ENCODE results near the gene A2M. TPM values are rescaled to one million over a fixed set of nuclear protein-coding genes. Genes with fewer than 3 reads are reported as not detected.

A2M gene
- total and polyA plus RNA-seq, 10 of the 15 experiments (the other 5 are each of a cell fraction or from before 2014, with no cell fraction given) = 0.03 to 3.5 (median 0.20) TPM; not detected in 5

DNA sequence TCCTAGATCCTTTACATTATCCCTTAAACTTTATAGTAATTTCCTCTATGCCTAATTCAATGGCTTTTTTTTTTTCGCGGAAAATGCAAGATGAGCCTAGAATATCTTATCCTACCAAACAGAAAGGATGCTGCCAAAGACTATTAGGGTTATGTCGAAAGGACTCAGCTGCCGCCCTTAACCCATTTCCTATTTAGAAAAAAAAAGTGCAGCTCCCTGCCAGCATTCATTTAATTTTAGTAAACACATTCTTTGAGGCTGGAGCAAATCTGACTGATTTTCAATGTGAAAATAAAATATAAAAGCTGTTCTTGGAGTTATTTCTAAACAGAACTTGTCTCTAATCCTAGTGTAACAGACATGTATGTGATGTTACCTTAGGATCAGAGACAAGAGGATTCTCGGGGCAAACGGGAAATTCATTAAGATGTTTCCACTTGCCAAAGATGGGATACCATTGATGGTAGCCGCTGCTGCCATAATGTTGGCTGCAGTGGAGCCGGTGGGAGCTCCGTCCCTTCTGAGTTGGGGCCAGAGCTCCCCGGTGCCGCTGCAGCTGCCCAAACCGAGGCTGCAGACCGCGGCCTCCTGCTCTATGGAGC is 8.2 kb upstream of the A2M start:
- Histone ChIP-seq H2AFZ (ENCODE audit: control insufficient read depth, low read depth, low read length) (no peak overlapping the region), H3K4me2 (ENCODE audit: control insufficient read depth, insufficient read depth) (no peak overlapping the region), H3K27ac (ENCODE audit: control insufficient read depth, insufficient read depth) (no peak overlapping the region), H3K9ac (ENCODE audit: control insufficient read depth, insufficient read depth, low read length) (no peak overlapping the region), H3K79me2 (ENCODE audit: control insufficient read depth, insufficient read depth, low read length) (no peaks in the 10 kb centered on the region), H3K36me3 (ENCODE audit: control insufficient read depth in 2 of 2, insufficient read depth in 2 of 2, low read length in 1 of 2) (no peaks in the 10 kb centered on the region), H3K4me3 (no peak overlapping the region), H3K27me3 (replicated peaks in 1 of 2; ENCODE audit: control insufficient read depth in 2 of 2, insufficient read depth in 2 of 2, low read length in 1 of 2) (0 out of 4 replicates have a peak, but pooled peaks cover 0 to 2% of the 10 kb centered on the region in 2 experiments), H4K20me1 (ENCODE audit: control insufficient read depth, insufficient read depth) (no peaks in the 10 kb centered on the region), H3K4me1 (ENCODE audit: control insufficient read depth, insufficient read depth, low read length) (no peaks in the 10 kb centered on the region), H3K9me3 (replicated peaks; ENCODE audit: control insufficient read depth, insufficient read depth, low read length) (no peaks in the 10 kb centered on the region)
- BruUV-seq (replicated peaks) = no TSS peak
- ChIA-PET CTCF (no interaction called here), POLR2A (no interaction called here), SMC1A (ENCODE audit: uncharacterized antibody, unreplicated experiment) (no interaction called here), RAD21 (ENCODE audit: unreplicated experiment) (no interaction called here)
- TF ChIP-seq CHD4 (IDR thresholded peaks at IDR 0.05) (no peak), TCF7 (IDR thresholded peaks at IDR 0.05; ENCODE audit: borderline replicate concordance) (no peak), ESRRA (IDR thresholded peaks at IDR 0.05; ENCODE audit: low read length) (no peak), PML (IDR thresholded peaks at IDR 0.05; ENCODE audit: low read length) (no peak), TBL1XR1 (IDR thresholded peaks at IDR 0.05; ENCODE audit: low read depth, low read length) (no peak), YY1 (IDR thresholded peaks at IDR 0.05; ENCODE audit: low read depth, low read length) (no peak), SUPT20H (IDR thresholded peaks at IDR 0.05; ENCODE audit: borderline replicate concordance, control insufficient read depth, low read depth, low read length) (no peak), SP1 (IDR thresholded peaks at IDR 0.05; ENCODE audit: low read depth, low read length) (no peak), ATF7 (IDR thresholded peaks at IDR 0.05; ENCODE audit: low read depth) (no peak), TCF12 (IDR thresholded peaks at IDR 0.05; ENCODE audit: low read depth, low read length) (no peak), EP300 (IDR thresholded peaks at IDR 0.05; ENCODE audit: borderline replicate concordance in 1 of 2, control insufficient read depth in 1 of 2, low read depth in 2 of 2, low read length in 2 of 2) (no peak), KAT2A (conservative IDR thresholded peaks at IDR 0.05; ENCODE audit: control insufficient read depth, low read depth, low read length) (no peak), ZNF384 (IDR thresholded peaks at IDR 0.05; ENCODE audit: borderline replicate concordance, low read depth, low read length) (no peak), STAT3 (IDR thresholded peaks at IDR 0.05; ENCODE audit: low read depth, low read length) (no peak), HDAC2 (IDR thresholded peaks at IDR 0.05) (no peak)
- TF ChIP-seq, protein P1, sequence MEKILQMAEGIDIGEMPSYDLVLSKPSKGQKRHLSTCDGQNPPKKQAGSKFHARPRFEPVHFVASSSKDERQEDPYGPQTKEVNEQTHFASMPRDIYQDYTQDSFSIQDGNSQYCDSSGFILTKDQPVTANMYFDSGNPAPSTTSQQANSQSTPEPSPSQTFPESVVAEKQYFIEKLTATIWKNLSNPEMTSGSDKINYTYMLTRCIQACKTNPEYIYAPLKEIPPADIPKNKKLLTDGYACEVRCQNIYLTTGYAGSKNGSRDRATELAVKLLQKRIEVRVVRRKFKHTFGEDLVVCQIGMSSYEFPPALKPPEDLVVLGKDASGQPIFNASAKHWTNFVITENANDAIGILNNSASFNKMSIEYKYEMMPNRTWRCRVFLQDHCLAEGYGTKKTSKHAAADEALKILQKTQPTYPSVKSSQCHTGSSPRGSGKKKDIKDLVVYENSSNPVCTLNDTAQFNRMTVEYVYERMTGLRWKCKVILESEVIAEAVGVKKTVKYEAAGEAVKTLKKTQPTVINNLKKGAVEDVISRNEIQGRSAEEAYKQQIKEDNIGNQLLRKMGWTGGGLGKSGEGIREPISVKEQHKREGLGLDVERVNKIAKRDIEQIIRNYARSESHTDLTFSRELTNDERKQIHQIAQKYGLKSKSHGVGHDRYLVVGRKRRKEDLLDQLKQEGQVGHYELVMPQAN (conservative IDR thresholded peaks at IDR 0.05) = no peak
- TF ChIP-seq, protein P2, sequence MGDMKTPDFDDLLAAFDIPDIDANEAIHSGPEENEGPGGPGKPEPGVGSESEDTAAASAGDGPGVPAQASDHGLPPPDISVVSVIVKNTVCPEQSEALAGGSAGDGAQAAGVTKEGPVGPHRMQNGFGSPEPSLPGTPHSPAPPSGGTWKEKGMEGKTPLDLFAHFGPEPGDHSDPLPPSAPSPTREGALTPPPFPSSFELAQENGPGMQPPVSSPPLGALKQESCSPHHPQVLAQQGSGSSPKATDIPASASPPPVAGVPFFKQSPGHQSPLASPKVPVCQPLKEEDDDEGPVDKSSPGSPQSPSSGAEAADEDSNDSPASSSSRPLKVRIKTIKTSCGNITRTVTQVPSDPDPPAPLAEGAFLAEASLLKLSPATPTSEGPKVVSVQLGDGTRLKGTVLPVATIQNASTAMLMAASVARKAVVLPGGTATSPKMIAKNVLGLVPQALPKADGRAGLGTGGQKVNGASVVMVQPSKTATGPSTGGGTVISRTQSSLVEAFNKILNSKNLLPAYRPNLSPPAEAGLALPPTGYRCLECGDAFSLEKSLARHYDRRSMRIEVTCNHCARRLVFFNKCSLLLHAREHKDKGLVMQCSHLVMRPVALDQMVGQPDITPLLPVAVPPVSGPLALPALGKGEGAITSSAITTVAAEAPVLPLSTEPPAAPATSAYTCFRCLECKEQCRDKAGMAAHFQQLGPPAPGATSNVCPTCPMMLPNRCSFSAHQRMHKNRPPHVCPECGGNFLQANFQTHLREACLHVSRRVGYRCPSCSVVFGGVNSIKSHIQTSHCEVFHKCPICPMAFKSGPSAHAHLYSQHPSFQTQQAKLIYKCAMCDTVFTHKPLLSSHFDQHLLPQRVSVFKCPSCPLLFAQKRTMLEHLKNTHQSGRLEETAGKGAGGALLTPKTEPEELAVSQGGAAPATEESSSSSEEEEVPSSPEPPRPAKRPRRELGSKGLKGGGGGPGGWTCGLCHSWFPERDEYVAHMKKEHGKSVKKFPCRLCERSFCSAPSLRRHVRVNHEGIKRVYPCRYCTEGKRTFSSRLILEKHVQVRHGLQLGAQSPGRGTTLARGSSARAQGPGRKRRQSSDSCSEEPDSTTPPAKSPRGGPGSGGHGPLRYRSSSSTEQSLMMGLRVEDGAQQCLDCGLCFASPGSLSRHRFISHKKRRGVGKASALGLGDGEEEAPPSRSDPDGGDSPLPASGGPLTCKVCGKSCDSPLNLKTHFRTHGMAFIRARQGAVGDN (IDR thresholded peaks at IDR 0.05) = no peak
- TF ChIP-seq, protein P3, sequence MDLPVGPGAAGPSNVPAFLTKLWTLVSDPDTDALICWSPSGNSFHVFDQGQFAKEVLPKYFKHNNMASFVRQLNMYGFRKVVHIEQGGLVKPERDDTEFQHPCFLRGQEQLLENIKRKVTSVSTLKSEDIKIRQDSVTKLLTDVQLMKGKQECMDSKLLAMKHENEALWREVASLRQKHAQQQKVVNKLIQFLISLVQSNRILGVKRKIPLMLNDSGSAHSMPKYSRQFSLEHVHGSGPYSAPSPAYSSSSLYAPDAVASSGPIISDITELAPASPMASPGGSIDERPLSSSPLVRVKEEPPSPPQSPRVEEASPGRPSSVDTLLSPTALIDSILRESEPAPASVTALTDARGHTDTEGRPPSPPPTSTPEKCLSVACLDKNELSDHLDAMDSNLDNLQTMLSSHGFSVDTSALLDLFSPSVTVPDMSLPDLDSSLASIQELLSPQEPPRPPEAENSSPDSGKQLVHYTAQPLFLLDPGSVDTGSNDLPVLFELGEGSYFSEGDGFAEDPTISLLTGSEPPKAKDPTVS (IDR thresholded peaks at IDR 0.05; ENCODE audit: low read depth, low read length) = no peak
- no peak for FAIRE-seq
- DNase-seq (ENCODE audit: low read depth, low spot score) = no peak
- 73% methylated on average over 14 of the region's 14 CpGs for WGBS (ENCODE audit: insufficient coverage, insufficient replicate concordance, low lambda C conversion rate, missing lambda C conversion rate)
- no peak for ATAC-seq
- intact Hi-C loops (cut with micrococcal nuclease; ENCODE audit: unreplicated experiment) = no loop called here
- in situ Hi-C loops (cut with MboI) = no loop called here
